GM21717 (cell line): ENCODE results near the gene MARCHF9.

ENCODE experiments used
- ATAC-seq: cut with Tn5 transposase; IDR thresholded peaks from one replicate; pipeline ENCODE4 v1.9.1; 2021; ENCODE audit warnings: mild to moderate bottlenecking, moderate library complexity; ENCODE audit not compliant: unreplicated experiment

MARCHF9 gene

GRCh38 chr12:57736741-57737466 is 18.0 kb upstream of the MARCHF9 start:
- no peak for ATAC-seq

- ATAC-seq, result no peak
Observed at GRCh38 chr12:57737467-57738460, 17.1 kb upstream of the MARCHF9 start.

DNA sequence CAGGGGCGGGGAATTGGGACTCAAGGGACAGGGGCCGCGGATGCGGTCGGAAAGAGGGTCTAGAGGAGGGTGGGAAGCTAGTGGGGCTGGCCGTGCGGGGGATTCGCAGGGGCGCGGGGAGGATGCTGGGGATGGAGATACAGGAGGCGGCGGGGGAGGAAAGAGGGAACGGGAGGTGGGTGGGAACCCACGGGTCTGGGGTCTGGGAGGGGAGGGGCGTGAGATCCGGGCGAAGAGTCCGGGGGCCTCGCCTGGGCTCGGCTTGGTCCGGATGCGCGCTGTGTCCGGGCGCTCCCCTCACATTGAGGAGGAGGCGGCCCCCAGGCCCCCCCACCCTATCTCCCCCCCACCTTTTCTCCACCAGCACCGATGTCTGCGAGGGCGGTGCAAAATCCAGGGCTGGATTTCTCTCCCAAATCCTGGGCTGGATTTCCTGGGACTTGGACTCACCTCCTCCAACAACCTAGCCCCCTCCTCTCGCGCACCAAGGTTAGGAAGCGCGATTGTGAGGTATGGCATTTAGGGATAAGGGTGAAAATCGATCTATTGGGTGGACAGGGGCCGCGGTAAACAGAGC is 16.2 kb upstream of the MARCHF9 start, which contains the start of gene AGAP2:
TSS of gene AGAP2 (minus strand) at position 82 of the 577 bp plus-strand sequence. CDS start 496 bp downstream, outside the sequence.
- no peak for ATAC-seq

DNA sequence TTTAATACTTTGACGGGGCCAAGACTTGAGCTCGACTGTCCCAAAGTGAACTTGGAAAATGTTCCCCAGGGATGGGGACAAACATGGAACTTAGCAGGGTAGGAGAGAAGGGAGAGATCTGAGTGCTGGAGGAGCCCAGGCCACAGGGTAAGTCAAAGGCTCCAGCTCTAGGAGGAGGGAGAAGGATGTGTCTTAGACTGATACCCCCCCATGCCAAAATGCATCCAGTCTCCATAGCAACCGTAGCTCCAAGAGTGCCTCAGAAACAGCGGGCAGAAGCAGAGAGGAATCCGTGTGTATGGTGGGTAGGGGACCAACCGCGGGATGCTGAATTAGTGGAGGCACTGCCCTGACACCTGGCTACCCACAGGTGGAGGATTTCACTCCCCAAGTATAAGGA is 15.5 kb upstream of the MARCHF9 start:
- no peak for ATAC-seq

- ATAC-seq, result no peak
Observed at GRCh38 chr12:57739914-57740538, 14.9 kb upstream of the MARCHF9 start.

DNA sequence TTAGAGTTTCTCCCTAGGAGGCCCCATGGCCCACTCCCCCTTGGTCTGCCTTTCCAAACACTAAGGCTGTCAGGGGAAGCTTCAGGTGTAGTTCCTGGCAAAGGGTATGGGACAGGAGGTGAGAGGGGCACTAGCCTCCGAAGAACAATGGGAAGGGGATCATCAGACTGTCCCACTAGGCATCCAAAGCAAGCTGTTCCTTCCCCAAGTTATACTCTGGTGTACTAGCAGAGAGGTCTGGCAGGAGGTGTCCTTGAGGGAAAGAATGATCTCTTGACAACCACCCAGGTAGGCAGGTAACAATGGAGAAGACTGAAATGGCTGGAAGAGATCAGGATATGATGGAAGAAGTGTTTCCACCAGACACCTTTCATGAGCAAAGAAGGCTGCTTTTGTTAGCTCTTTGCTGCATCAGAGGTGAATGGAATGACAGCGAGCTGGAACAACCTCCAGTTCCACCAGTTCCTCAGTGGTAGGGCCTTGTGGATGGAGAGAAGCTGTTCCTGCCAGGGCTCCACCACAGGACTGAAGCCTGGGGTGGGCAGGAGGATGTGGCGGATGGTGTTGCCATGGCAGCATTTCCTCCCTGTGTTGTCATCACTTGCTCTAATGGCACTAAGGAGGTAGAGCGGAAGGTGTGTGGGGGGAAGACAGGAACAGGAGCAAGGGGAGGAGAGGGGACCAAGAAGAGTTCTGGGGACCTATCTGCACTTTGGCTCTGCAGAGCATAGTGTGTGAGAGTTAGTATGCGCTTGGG is 14.1 kb upstream of the MARCHF9 start:
- peak; percentile 40 for ATAC-seq

DNA sequence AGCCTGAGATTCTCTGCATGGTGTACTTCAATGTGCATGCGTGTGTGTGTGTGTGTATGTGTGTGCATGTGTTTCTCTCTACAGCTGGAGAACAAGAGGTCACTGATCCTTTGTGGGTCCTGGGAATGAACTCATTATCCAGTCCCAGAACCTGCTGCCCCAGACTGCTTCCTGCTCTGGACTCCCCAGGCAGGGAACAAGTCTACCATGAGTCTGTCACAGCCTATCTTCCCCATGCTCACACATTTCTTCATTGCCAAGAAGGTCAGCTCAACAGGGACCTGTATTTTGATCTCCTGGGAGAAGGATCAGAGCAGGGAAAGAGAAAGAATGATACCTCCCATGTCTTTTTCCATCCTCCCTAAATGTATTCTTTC is 13.5 kb upstream of the MARCHF9 start:
- ATAC-seq, result no peak

GRCh38 chr12:57741844-57742738 is 12.8 kb upstream of the MARCHF9 start:
- peak; percentile 67 for ATAC-seq

- ATAC-seq, result no peak
Observed at GRCh38 chr12:57743769-57744168, 11.1 kb upstream of the MARCHF9 start.

- ATAC-seq, result peak; percentile 31
Observed at GRCh38 chr12:57744194-57744776, 10.6 kb upstream of the MARCHF9 start.

GRCh38 chr12:57744777-57745484 is 10.0 kb upstream of the MARCHF9 start, which contains the start of gene TSPAN31:
Gene TSPAN31 (plus strand): TSS chr12:57745039. CDS start chr12:57745155, 116 bp downstream.
- ATAC-seq, result peak; percentile 74

DNA sequence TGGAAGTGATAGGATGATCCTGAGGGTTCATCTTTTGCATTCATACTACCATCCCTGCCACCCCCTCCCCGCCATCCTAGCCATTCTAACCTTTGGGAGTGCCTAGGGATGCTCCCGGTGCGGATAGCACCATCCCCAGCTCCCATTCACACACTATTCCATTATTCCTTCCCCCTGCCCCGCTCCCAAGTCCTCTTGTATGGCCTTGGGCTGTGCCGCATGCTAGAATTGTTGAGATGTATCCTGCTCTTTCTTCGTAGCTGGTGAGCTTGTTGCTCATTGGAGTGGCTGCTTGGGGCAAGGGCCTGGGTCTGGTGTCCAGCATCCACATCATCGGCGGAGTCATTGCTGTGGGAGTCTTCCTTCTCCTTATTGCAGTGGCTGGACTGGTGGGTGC is 9.4 kb upstream of the MARCHF9 start:
- no peak for ATAC-seq

DNA sequence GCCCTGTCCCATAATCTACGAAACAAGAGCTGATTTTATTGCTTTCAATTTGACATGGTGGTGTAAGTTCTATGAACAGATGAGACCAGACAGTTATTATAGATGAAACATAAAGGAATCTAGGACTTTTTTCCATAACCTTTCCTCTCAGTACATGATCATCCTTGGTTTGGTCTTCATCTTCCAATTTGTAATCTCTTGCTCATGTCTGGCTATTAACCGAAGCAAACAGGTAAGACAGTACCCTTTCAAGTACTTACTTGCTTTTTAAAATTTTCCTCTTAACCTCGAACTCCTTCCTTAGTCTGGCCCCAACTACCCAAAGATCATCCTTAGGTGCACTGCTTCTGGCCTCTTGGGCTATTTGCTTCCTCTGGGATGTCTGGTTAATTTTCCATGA is 8.9 kb upstream of the MARCHF9 start:
- ATAC-seq, result no peak

DNA sequence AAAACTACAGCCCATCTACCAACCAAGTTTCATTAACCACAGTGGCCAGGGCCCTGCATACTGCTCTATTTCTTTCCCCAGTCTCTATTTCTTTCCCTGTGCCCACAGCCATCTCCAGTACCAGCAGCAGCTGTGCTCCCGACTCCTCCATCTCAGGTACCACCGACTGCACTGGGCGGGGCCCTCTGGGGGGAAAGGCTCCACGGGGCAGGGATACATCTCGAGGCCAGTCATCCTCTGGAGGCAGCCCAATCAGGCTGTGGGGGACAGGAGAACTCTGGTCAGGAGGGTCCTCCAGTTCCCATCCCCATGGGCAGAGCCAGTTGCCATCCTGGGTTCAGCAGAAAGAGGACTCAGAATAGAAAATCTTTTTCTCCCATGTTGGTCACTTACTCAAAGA is 5.8 kb upstream of the MARCHF9 start:
- ATAC-seq, result no peak

DNA sequence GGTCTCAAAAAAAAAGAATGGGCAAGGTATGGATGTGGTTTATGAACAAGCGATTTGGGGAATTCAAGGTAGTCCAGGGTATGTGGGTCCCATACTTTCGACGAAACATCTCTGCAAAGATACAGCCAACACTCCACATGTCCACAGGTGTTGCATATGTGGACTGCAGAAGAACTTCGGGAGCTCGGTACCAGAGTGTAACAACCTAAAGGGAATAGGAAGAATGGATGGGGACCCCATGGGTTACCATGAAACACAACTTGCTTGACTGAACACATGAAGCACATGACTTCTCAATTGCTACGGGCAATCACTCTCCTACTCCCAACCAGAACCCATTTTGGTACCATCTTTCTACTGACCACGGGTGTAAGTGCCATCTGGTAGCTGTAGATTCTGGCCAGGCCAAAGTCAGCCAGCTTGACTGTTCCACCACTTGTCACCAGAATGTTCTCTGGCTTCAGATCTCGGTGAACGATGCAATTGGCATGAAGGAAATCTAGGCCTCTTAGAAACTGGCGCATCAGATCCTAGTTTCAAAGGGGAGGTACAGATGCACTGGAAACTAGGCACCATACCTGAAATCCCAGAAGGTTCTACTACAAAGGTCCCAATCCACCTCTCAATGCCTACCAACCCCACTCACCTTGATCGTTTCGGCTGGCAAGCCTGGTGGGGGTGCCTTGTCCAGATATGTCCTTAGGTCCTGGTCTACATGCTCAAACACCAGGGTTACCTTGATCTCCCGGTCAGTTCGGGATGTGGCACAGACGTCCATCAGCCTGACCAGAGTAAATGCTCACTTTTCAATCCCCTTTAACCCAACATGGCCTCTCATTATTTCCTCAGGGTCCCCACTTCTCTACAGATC is 4.1 kb upstream of the MARCHF9 start:
- no peak for ATAC-seq

DNA sequence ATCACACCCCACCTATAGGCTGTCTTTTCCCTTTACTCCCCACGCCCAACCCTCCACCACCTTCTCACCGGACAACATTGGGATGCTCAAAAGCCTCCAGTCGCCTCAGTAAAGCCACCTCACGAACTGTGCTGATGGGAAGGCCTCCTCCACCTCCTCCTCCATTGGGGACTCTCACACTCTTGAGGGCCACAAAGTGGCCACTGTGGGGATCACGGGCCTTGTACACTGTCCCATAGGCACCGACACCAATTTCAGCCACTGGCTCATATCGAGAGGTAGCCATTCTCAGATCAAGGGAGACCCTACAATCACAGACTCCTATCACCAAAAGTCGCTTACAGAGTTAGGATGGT is 3.5 kb upstream of the MARCHF9 start:
- no peak for ATAC-seq
